ENCODE data around the gene FBXO34. TPM values are rescaled to one million over a fixed set of nuclear protein-coding genes. Genes with fewer than 3 reads are reported as not detected.

The FBXO34 gene
- total and polyA plus RNA-seq, 12 donors, result 5.9 to 31.0 (median 18.5) TPM

GRCh38 chr14:55245657-55246268 lies 25.5 kb upstream of the FBXO34 start:
- Histone ChIP-seq H3K4me3 (no peak overlapping the region), H3K4me1 (replicated peaks in 1 of 2) (no peaks in the 10 kb centered on the region), H3K36me3 (replicated peaks in 1 of 2) (no peaks in the 10 kb centered on the region), H3K9me3 (replicated peaks in 1 of 3) (no peaks in the 10 kb centered on the region), H3K27ac (no peak overlapping the region), H3K27me3 (peaks cover 4% of the 10 kb centered on the region)
- WGBS, 4 donors, result 54 to 72% (median 66%) methylated on average over 4 of the region's 4 CpGs
- intact Hi-C loops (cut with DNase I), result loop anchor here in 1 of 2 donors (10.0 kb wide), 1 partner anchor 189 kb away; no protein-coding TSS in a partner anchor
- DNase-seq, result peak in 4 of 7 donors; percentile 25 to 53 (median 28)
- no peak for TF ChIP-seq POLR2A (IDR thresholded peaks at IDR 0.05)
- TF ChIP-seq, protein P1, sequence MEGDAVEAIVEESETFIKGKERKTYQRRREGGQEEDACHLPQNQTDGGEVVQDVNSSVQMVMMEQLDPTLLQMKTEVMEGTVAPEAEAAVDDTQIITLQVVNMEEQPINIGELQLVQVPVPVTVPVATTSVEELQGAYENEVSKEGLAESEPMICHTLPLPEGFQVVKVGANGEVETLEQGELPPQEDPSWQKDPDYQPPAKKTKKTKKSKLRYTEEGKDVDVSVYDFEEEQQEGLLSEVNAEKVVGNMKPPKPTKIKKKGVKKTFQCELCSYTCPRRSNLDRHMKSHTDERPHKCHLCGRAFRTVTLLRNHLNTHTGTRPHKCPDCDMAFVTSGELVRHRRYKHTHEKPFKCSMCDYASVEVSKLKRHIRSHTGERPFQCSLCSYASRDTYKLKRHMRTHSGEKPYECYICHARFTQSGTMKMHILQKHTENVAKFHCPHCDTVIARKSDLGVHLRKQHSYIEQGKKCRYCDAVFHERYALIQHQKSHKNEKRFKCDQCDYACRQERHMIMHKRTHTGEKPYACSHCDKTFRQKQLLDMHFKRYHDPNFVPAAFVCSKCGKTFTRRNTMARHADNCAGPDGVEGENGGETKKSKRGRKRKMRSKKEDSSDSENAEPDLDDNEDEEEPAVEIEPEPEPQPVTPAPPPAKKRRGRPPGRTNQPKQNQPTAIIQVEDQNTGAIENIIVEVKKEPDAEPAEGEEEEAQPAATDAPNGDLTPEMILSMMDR (IDR thresholded peaks at IDR 0.05), result peak; percentile 27 to 64 (median 44)

DNA sequence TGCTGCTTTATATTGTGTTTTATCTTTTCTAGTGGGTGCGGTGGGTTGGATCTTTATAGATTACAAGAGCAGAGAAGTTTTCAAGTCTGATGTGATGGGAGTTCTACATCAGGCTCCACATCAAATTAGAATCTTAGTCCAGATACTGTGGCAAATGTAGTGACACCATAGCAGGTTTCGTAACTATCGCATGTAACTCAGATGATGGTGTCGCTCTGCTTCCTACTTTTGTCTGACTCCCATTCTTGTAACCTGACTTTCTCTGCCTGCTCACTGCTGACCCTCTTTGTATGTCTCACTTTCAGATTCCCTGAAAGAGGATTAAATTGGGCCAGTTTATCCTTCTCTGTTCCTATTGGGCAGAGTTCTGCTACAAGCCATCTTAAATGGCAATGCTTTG lies 22.8 kb upstream of the FBXO34 start:
- H3K36me3 ChIP-seq (replicated peaks in 1 of 2), result no peaks in the 10 kb centered on the region
- TF ChIP-seq, protein P1 (IDR thresholded peaks at IDR 0.05), result no peak
- TF ChIP-seq POLR2A (IDR thresholded peaks at IDR 0.05), result no peak
- no peak overlapping the region for H3K27ac ChIP-seq
- H3K4me1 ChIP-seq (replicated peaks in 1 of 2), result no peaks in the 10 kb centered on the region
- H3K4me3 ChIP-seq, result no peak overlapping the region
- intact Hi-C loops (cut with DNase I), result loop anchor here in 1 of 2 donors (10.0 kb wide), 1 partner anchor 186 kb away; no protein-coding TSS in a partner anchor
- DNase-seq, result no peak
- WGBS, 4 donors, result 91 to 96% (median 94%) methylated on average over 4 of the region's 4 CpGs
- H3K9me3 ChIP-seq (replicated peaks in 1 of 3), result no peaks in the 10 kb centered on the region
- H3K27me3 ChIP-seq, result no peaks in the 10 kb centered on the region

DNA sequence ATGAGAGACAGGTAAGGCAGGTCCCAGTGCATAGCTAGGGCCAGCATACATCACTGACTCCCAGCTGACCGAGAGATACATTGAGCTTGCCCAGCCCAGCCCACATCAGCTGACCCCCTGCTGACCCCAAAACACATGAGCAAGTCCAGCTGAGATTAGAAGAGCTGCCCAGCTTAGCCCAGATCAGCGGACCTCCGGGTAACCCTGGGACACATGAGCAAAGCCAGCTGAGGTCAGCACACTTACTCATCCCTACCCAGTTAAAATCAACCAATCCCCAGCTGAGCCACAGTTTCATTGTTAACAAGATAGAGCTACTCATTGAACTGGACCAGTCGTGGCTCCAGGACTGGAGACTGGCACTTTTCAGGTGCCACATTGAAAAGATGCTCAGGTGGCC lies 21.8 kb upstream of the FBXO34 start:
- intact Hi-C loops (cut with DNase I), result loop anchor here in 1 of 2 donors (10.0 kb wide), 1 partner anchor 185 kb away; no protein-coding TSS in a partner anchor
- peak in 4 of 7 donors; percentile 16 to 35 (median 26) for DNase-seq
- TF ChIP-seq, protein P1 (IDR thresholded peaks at IDR 0.05), result no peak
- TF ChIP-seq POLR2A (IDR thresholded peaks at IDR 0.05), result no peak
- Histone ChIP-seq H3K9me3 (replicated peaks in 1 of 3) (no peaks in the 10 kb centered on the region), H3K4me3 (no peak overlapping the region), H3K27ac (no peak overlapping the region), H3K4me1 (replicated peaks in 1 of 2) (no peaks in the 10 kb centered on the region), H3K36me3 (replicated peaks in 1 of 2) (no peaks in the 10 kb centered on the region), H3K27me3 (no peaks in the 10 kb centered on the region)
- 42 to 62% (median 53%) methylated on average over 1 to 4 of the region's 4 CpGs for WGBS, 4 donors

- DNase-seq, result no peak
- Histone ChIP-seq H3K27ac (no peak overlapping the region), H3K9me3 (replicated peaks in 1 of 3) (no peaks in the 10 kb centered on the region), H3K4me3 (no peak overlapping the region), H3K36me3 (replicated peaks in 1 of 2) (no peaks in the 10 kb centered on the region), H3K4me1 (replicated peaks in 1 of 2) (no peaks in the 10 kb centered on the region), H3K27me3 (no peaks in the 10 kb centered on the region)
- WGBS, 4 donors, result 86 to 94% (median 89%) methylated on average over 5 of the region's 5 CpGs
- no peak for TF ChIP-seq POLR2A (IDR thresholded peaks at IDR 0.05)
- TF ChIP-seq, protein P1 (IDR thresholded peaks at IDR 0.05), result no peak
- intact Hi-C loops (cut with DNase I), result loop anchor here in 1 of 2 donors (10.0 kb wide), 1 partner anchor 172 kb away; no protein-coding TSS in a partner anchor
These were observed 17.9 kb upstream of the FBXO34 start for GRCh38 chr14:55253276-55253675.

Measured in adrenal gland (tissue), 12 donors.